GM19238 (cell line): Measurements from ENCODE around the gene EBP.

Source experiments
- DNase-seq: peaks from one replicate; pipeline ENCODE4 v3.0.0; 2011; ENCODE audit warnings: low spot score; ENCODE audit not compliant: insufficient read length

Gene EBP

GRCh38 chrX:48521353-48522243 lies at the start of gene EBP:
TSS of gene EBP (plus strand) at chrX:48521808. CDS start at chrX:48523772, 1,964 bp downstream.
- peak; percentile 78 for DNase-seq

- DNase-seq: no peak
Observed at GRCh38 chrX:48472225-48472624, 49.4 kb upstream of the EBP start.

- DNase-seq: no peak
Observed at GRCh38 chrX:48472851-48473703, 48.5 kb upstream of the EBP start.

GRCh38 chrX:48473704-48473990 lies 48.0 kb upstream of the EBP start:
- DNase-seq: no peak

- DNase-seq: no peak
Observed at GRCh38 chrX:48474127-48474526, 47.5 kb upstream of the EBP start.

GRCh38 chrX:48474581-48474980 lies 47.0 kb upstream of the EBP start:
- no peak for DNase-seq

GRCh38 chrX:48475296-48475695 lies 46.3 kb upstream of the EBP start:
- DNase-seq: no peak

- peak; percentile 80 for DNase-seq
Observed at GRCh38 chrX:48475774-48476577, 45.6 kb upstream of the EBP start, which contains the start of gene FTSJ1. TSS of gene FTSJ1 (plus strand) at chrX:48476199. CDS start at chrX:48478048, 1,849 bp downstream.

GRCh38 chrX:48476919-48477318 lies 44.7 kb upstream of the EBP start:
- no peak for DNase-seq

GRCh38 chrX:48477960-48478755 lies 43.5 kb upstream of the EBP start:
- DNase-seq: no peak

- no peak for DNase-seq
Observed at GRCh38 chrX:48478806-48479205, 42.8 kb upstream of the EBP start.

- DNase-seq: no peak
Observed at GRCh38 chrX:48480142-48480541, 41.5 kb upstream of the EBP start.

- DNase-seq: no peak
Observed at GRCh38 chrX:48480583-48480982, 41.0 kb upstream of the EBP start.

GRCh38 chrX:48482526-48482925 lies 39.1 kb upstream of the EBP start:
- no peak for DNase-seq

- no peak for DNase-seq
Observed at GRCh38 chrX:48487362-48487798, 34.2 kb upstream of the EBP start.

GRCh38 chrX:48488034-48488433 lies 33.6 kb upstream of the EBP start:
- no peak for DNase-seq

GRCh38 chrX:48489296-48489695 lies 32.3 kb upstream of the EBP start:
- no peak for DNase-seq

- DNase-seq: no peak
Observed at GRCh38 chrX:48489892-48490291, 31.7 kb upstream of the EBP start.

- no peak for DNase-seq
Observed at GRCh38 chrX:48490661-48491060, 30.9 kb upstream of the EBP start.

- no peak for DNase-seq
Observed at GRCh38 chrX:48491809-48492208, 29.8 kb upstream of the EBP start.
